Neural cell (in vitro differentiated cells): ENCODE measurements around the gene UCK1.

Experiments used
- CTCF ChIP-seq: fragments of 450-650 bp; IDR thresholded peaks from 2 replicates; pipeline ENCODE4 v1.5.1; 2014; ENCODE audit warnings: antibody characterized with exemption, mild to moderate bottlenecking, moderate library complexity; ENCODE audit not compliant: poor library complexity, severe bottlenecking
- EP300 ChIP-seq: fragments of 450-650 bp; conservative IDR thresholded peaks from 2 replicates; pipeline ENCODE4 v1.6.1; 2014; ENCODE audit warnings: antibody characterized with exemption, mild to moderate bottlenecking, moderate library complexity; ENCODE audit not compliant: poor library complexity, severe bottlenecking
- EZH2 ChIP-seq: fragments of 200-600, 300-800 bp; shearing (Covaris generic), sonication (generic); IDR thresholded peaks from 2 replicates; pipeline ENCODE4 v1.6.1; 2014; ENCODE audit warnings: antibody characterized with exemption, low read length, borderline replicate concordance, mild to moderate bottlenecking; ENCODE audit not compliant: insufficient read depth, poor library complexity, severe bottlenecking
- MXI1 ChIP-seq: fragments of 450-650 bp; conservative IDR thresholded peaks from 2 replicates; pipeline ENCODE4 v1.6.1; 2014; ENCODE audit warnings: antibody characterized with exemption, mild to moderate bottlenecking; ENCODE audit not compliant: poor library complexity, severe bottlenecking
- POLR2AphosphoS5 ChIP-seq: IDR thresholded peaks from 2 replicates; pipeline ENCODE4 v1.6.1; 2012
- RAD21 ChIP-seq: fragments of 450-650 bp; conservative IDR thresholded peaks from 2 replicates; pipeline ENCODE4 v1.6.1; 2014; ENCODE audit warnings: antibody characterized with exemption, mild to moderate bottlenecking, moderate library complexity
- REST ChIP-seq: IDR thresholded peaks from 2 replicates; pipeline ENCODE4 v1.6.1; 2012; ENCODE audit warnings: borderline replicate concordance
- SMC3 ChIP-seq: fragments of 450-650 bp; conservative IDR thresholded peaks from 2 replicates; pipeline ENCODE4 v1.6.1; 2014; ENCODE audit warnings: antibody characterized with exemption, mild to moderate bottlenecking, moderate library complexity; ENCODE audit not compliant: poor library complexity
- TAF1 ChIP-seq: IDR thresholded peaks from 2 replicates; pipeline ENCODE4 v1.6.1; 2012; ENCODE audit warnings: low read depth

GRCh38 chr9:131487621-131488031 is 43.4 kb downstream of the UCK1 start:
- TF ChIP-seq CTCF (no peak), SMC3 (no peak), EP300 (no peak), REST (no peak), EZH2 (no peak), TAF1 (no peak), POLR2AphosphoS5 (no peak), MXI1 (no peak), RAD21 (no peak)
